Kidney epithelial cell (primary cell): Measurements from ENCODE around the gene BAG3. TPM values are rescaled to one million over a fixed set of nuclear protein-coding genes. Genes with fewer than 3 reads are reported as not detected.
"Not testable (repeated sequence)": the region's sequence is repeated elsewhere in the genome, so short reads cannot be mapped to it uniquely, and the experiment has no call there.

Experiments
- DNase-seq: peaks from one replicate; pipeline ENCODE4 v3.0.0-alpha.2; 2010; ENCODE audit warnings: low read depth
- H3K27me3 ChIP-seq: 2 replicates; pipeline ENCODE4 v1.6.0; 2011; ENCODE audit warnings: low read length; ENCODE audit not compliant: control insufficient read depth, insufficient read depth
- H3K36me3 ChIP-seq: 2 replicates; pipeline ENCODE4 v1.5.1; 2011; ENCODE audit warnings: low read length; ENCODE audit not compliant: control insufficient read depth, insufficient read depth
- H3K4me3 ChIP-seq: 2 replicates; pipeline ENCODE4 v1.5.1; 2011; ENCODE audit warnings: low read depth, mild to moderate bottlenecking, control low read depth, low read length
- CTCF ChIP-seq: IDR thresholded peaks from 2 replicates; pipeline ENCODE4 v1.5.1; 2011; ENCODE audit warnings: mild to moderate bottlenecking, moderate library complexity, low read length, control low read depth, inconsistent platforms; ENCODE audit not compliant: insufficient read depth, poor library complexity, severe bottlenecking
- total RNA-seq: library from RNA; depleted of rRNA; stranded (reverse); fragments of >200 nt; gene quantifications from 2 replicates; pipeline ENCODE4 v1.2.3, GENCODE V29; 2015

The BAG3 gene
- total RNA-seq, 1 donor from 2014 or later: 30.3 TPM

GRCh38 chr10:119657725-119658124, 6.5 kb downstream of the BAG3 start:
- no peak for DNase-seq
- Histone ChIP-seq H3K27me3 (no peaks in the 10 kb centered on the region), H3K4me3 (no peak overlapping the region), H3K36me3 (no peaks in the 10 kb centered on the region)
- no peak for TF ChIP-seq CTCF

- TF ChIP-seq CTCF: no peak
- no peaks in the 10 kb centered on the region for H3K36me3 ChIP-seq
- no peaks in the 10 kb centered on the region for H3K27me3 ChIP-seq
- H3K4me3 ChIP-seq: no peak overlapping the region
- peak; percentile 88 for DNase-seq
Measured at GRCh38 chr10:119658274-119658673, 7.1 kb downstream of the BAG3 start.

GRCh38 chr10:119659951-119660350, 8.8 kb downstream of the BAG3 start:
- no peaks in the 10 kb centered on the region for H3K27me3 ChIP-seq
- no peak for TF ChIP-seq CTCF
- H3K4me3 ChIP-seq: no peak overlapping the region
- no peaks in the 10 kb centered on the region for H3K36me3 ChIP-seq
- DNase-seq: no peak

GRCh38 chr10:119662076-119662605, 11.0 kb downstream of the BAG3 start:
- H3K36me3 ChIP-seq, H3K27me3 ChIP-seq, DNase-seq, H3K4me3 ChIP-seq: not testable (repeated sequence)

- no peak overlapping the region for H3K4me3 ChIP-seq
- TF ChIP-seq CTCF: no peak
- DNase-seq: no peak
- H3K27me3 ChIP-seq: no peaks in the 10 kb centered on the region
- no peaks in the 10 kb centered on the region for H3K36me3 ChIP-seq
Measured at GRCh38 chr10:119663866-119664698, 12.9 kb downstream of the BAG3 start.

GRCh38 chr10:119665901-119666708, 14.9 kb downstream of the BAG3 start:
- DNase-seq: no peak
- no peaks in the 10 kb centered on the region for H3K27me3 ChIP-seq
- TF ChIP-seq CTCF: no peak
- no peak overlapping the region for H3K4me3 ChIP-seq
- H3K36me3 ChIP-seq: peaks cover 1% of the 10 kb centered on the region
